ENCODE results near the gene GPBAR1. TPM values are rescaled to one million over a fixed set of nuclear protein-coding genes. Genes with fewer than 3 reads are reported as not detected.

GPBAR1 gene
- polyA plus RNA-seq, 1 donor, result 3.9 TPM

GRCh38 chr2:218223046-218223445, 37.8 kb upstream of the GPBAR1 start:
- Histone ChIP-seq H3K36me3 (ENCODE audit: control insufficient read depth, insufficient read depth, low read length) (peaks cover 36% of the 10 kb centered on the region), H3K9me3 (ENCODE audit: control insufficient read depth, low read depth, low read length) (no peaks in the 10 kb centered on the region), H3K27ac (ENCODE audit: low read length) (no peak overlapping the region), H3K4me3 (ENCODE audit: low read length) (no peak overlapping the region), H3K4me1 (ENCODE audit: control insufficient read depth, insufficient read depth, low read length) (peaks cover 24% of the 10 kb centered on the region), H3K27me3 (ENCODE audit: control insufficient read depth, insufficient read depth, low read length) (no peaks in the 10 kb centered on the region)
- DNase-seq, result peak in 1 of 2 donors; percentile 21
- WGBS (ENCODE audit: insufficient coverage, low lambda C conversion rate), result no CpG with 5 or more reads among the region's 5 CpGs

- Histone ChIP-seq H3K36me3 (ENCODE audit: control insufficient read depth, insufficient read depth, low read length) (peaks cover 43% of the 10 kb centered on the region), H3K27ac (ENCODE audit: low read length) (no peak overlapping the region), H3K4me3 (ENCODE audit: low read length) (no peak overlapping the region), H3K4me1 (ENCODE audit: control insufficient read depth, insufficient read depth, low read length) (peaks cover 16% of the 10 kb centered on the region), H3K9me3 (ENCODE audit: control insufficient read depth, low read depth, low read length) (no peaks in the 10 kb centered on the region), H3K27me3 (ENCODE audit: control insufficient read depth, insufficient read depth, low read length) (no peaks in the 10 kb centered on the region)
- no peak for DNase-seq
- WGBS (ENCODE audit: insufficient coverage, low lambda C conversion rate), result no CpG with 5 or more reads among the region's 1 CpG
Measured at GRCh38 chr2:218224186-218224585, 36.6 kb upstream of the GPBAR1 start.

- WGBS (ENCODE audit: insufficient coverage, low lambda C conversion rate), result no CpG with 5 or more reads among the region's 3 CpGs
- Histone ChIP-seq H3K4me1 (ENCODE audit: control insufficient read depth, insufficient read depth, low read length) (peaks cover 26% of the 10 kb centered on the region), H3K9me3 (ENCODE audit: control insufficient read depth, low read depth, low read length) (no peaks in the 10 kb centered on the region), H3K36me3 (ENCODE audit: control insufficient read depth, insufficient read depth, low read length) (peaks cover 58% of the 10 kb centered on the region), H3K27me3 (ENCODE audit: control insufficient read depth, insufficient read depth, low read length) (no peaks in the 10 kb centered on the region), H3K27ac (ENCODE audit: low read length) (no peak overlapping the region), H3K4me3 (ENCODE audit: low read length) (no peak overlapping the region)
- no peak for DNase-seq
Measured at GRCh38 chr2:218226903-218227302, 33.9 kb upstream of the GPBAR1 start.

- H3K27ac ChIP-seq (ENCODE audit: low read length), result peak overlapping the region; percentile 78
- WGBS (ENCODE audit: insufficient coverage, low lambda C conversion rate), result 53% methylated on average over 4 of the region's 6 CpGs
- peaks cover 23% of the 10 kb centered on the region for H3K4me1 ChIP-seq (ENCODE audit: control insufficient read depth, insufficient read depth, low read length)
- peaks cover 3% of the 10 kb centered on the region for H3K9me3 ChIP-seq (ENCODE audit: control insufficient read depth, low read depth, low read length)
- peak in 1 of 2 donors; percentile 41 for DNase-seq
- no peak overlapping the region for H3K4me3 ChIP-seq (ENCODE audit: low read length)
- H3K27me3 ChIP-seq (ENCODE audit: control insufficient read depth, insufficient read depth, low read length), result no peaks in the 10 kb centered on the region
- peaks cover 61% of the 10 kb centered on the region for H3K36me3 ChIP-seq (ENCODE audit: control insufficient read depth, insufficient read depth, low read length)
Measured at GRCh38 chr2:218228366-218229090, 32.3 kb upstream of the GPBAR1 start.

DNA sequence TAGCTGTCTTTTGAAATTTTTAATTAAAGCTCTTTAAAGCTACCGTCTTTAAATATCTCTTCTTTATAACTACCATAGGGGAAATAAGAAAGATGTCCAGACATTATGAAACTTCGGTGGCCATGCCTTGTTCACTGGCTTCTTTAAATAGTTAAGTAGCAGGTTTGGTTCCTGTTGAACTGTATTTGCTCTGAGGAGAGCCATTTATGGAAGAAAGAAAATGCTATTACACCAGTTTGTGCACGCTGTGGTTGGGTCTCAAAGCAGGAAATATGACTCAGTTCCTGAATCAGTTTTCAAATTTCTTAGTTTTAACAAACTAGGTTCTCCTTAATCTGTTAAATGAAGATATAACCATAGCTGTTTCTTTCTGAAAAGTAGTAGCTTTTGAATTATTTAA, 31.6 kb upstream of the GPBAR1 start:
- H3K4me1 ChIP-seq (ENCODE audit: control insufficient read depth, insufficient read depth, low read length), result peaks cover 23% of the 10 kb centered on the region
- H3K36me3 ChIP-seq (ENCODE audit: control insufficient read depth, insufficient read depth, low read length), result peaks cover 63% of the 10 kb centered on the region
- H3K4me3 ChIP-seq (ENCODE audit: low read length), result no peak overlapping the region
- 0% methylated on average over 1 of the region's 3 CpGs for WGBS (ENCODE audit: insufficient coverage, low lambda C conversion rate)
- H3K27me3 ChIP-seq (ENCODE audit: control insufficient read depth, insufficient read depth, low read length), result no peaks in the 10 kb centered on the region
- peak; percentile 18 to 23 for DNase-seq
- peak overlapping the region; percentile 78 for H3K27ac ChIP-seq (ENCODE audit: low read length)
- H3K9me3 ChIP-seq (ENCODE audit: control insufficient read depth, low read depth, low read length), result peaks cover 3% of the 10 kb centered on the region

DNA sequence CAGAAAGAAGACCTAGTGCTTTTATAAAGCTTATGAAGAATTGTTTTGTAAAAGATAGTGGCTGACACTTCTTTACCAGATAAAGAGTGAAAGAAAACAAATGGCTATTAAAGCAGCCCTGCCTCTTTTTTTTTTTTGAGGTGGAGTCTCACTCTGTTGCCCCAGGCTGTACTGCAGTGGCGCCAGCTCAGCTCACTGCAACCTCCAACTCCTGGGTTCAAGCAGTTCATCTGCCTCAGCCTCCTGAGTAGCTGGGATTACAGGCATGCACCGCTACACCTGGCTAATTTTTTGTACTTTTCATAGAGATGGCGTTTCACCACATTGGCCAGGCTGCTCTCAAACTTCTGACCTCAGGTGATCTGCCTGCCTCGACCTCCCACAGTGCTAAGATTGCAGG, 31.0 kb upstream of the GPBAR1 start:
- DNase-seq, result peak in 1 of 2 donors; percentile 54
- peaks cover 3% of the 10 kb centered on the region for H3K9me3 ChIP-seq (ENCODE audit: control insufficient read depth, low read depth, low read length)
- peaks cover 61% of the 10 kb centered on the region for H3K36me3 ChIP-seq (ENCODE audit: control insufficient read depth, insufficient read depth, low read length)
- peaks cover 23% of the 10 kb centered on the region for H3K4me1 ChIP-seq (ENCODE audit: control insufficient read depth, insufficient read depth, low read length)
- no peaks in the 10 kb centered on the region for H3K27me3 ChIP-seq (ENCODE audit: control insufficient read depth, insufficient read depth, low read length)
- H3K4me3 ChIP-seq (ENCODE audit: low read length), result no peak overlapping the region
- no CpG with 5 or more reads among the region's 4 CpGs for WGBS (ENCODE audit: insufficient coverage, low lambda C conversion rate)
- peak overlapping the region; percentile 78 for H3K27ac ChIP-seq (ENCODE audit: low read length)

- Histone ChIP-seq H3K4me1 (ENCODE audit: control insufficient read depth, insufficient read depth, low read length) (peaks cover 21% of the 10 kb centered on the region), H3K9me3 (ENCODE audit: control insufficient read depth, low read depth, low read length) (peaks cover 3% of the 10 kb centered on the region), H3K27ac (ENCODE audit: low read length) (peak overlapping the region; percentile 78), H3K27me3 (ENCODE audit: control insufficient read depth, insufficient read depth, low read length) (no peaks in the 10 kb centered on the region), H3K36me3 (ENCODE audit: control insufficient read depth, insufficient read depth, low read length) (peaks cover 62% of the 10 kb centered on the region), H3K4me3 (ENCODE audit: low read length) (no peak overlapping the region)
- 0% methylated on average over 1 of the region's 1 CpG for WGBS (ENCODE audit: insufficient coverage, low lambda C conversion rate)
- peak; percentile 89 to 95 for DNase-seq
Measured at GRCh38 chr2:218230882-218231281, 29.9 kb upstream of the GPBAR1 start.

DNA sequence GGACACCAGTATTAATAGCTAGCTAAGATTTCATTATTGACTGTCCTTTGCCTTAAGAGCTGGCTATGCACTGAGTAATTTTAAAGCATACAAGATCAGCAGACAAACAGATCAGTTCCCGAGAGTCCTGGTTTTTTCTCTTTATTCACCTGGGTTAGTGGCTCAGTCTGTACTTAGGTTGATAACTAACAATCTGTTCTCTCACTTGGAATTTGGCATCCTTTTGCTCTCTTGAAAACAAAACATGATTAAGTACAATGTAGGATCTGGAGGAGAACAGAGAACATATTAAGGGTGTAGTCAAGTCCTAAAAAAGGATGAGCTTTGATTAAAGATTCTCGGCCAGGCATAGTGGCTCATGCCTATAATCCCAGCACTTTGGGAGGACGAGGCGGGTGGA, 27.3 kb upstream of the GPBAR1 start:
- peaks cover 3% of the 10 kb centered on the region for H3K9me3 ChIP-seq (ENCODE audit: control insufficient read depth, low read depth, low read length)
- peaks cover 72% of the 10 kb centered on the region for H3K36me3 ChIP-seq (ENCODE audit: control insufficient read depth, insufficient read depth, low read length)
- H3K4me1 ChIP-seq (ENCODE audit: control insufficient read depth, insufficient read depth, low read length), result peaks cover 21% of the 10 kb centered on the region
- WGBS (ENCODE audit: insufficient coverage, low lambda C conversion rate), result 71% methylated on average over 1 of the region's 4 CpGs
- DNase-seq, result no peak
- no peak overlapping the region for H3K4me3 ChIP-seq (ENCODE audit: low read length)
- H3K27me3 ChIP-seq (ENCODE audit: control insufficient read depth, insufficient read depth, low read length), result no peaks in the 10 kb centered on the region
- H3K27ac ChIP-seq (ENCODE audit: low read length), result no peak overlapping the region

GRCh38 chr2:218234521-218234920, 26.3 kb upstream of the GPBAR1 start:
- no peak overlapping the region for H3K4me3 ChIP-seq (ENCODE audit: low read length)
- peaks cover 20% of the 10 kb centered on the region for H3K4me1 ChIP-seq (ENCODE audit: control insufficient read depth, insufficient read depth, low read length)
- WGBS (ENCODE audit: insufficient coverage, low lambda C conversion rate), result no CpG with 5 or more reads among the region's 3 CpGs
- H3K9me3 ChIP-seq (ENCODE audit: control insufficient read depth, low read depth, low read length), result peaks cover 3% of the 10 kb centered on the region
- no peak overlapping the region for H3K27ac ChIP-seq (ENCODE audit: low read length)
- no peak for DNase-seq
- no peaks in the 10 kb centered on the region for H3K27me3 ChIP-seq (ENCODE audit: control insufficient read depth, insufficient read depth, low read length)
- peaks cover 78% of the 10 kb centered on the region for H3K36me3 ChIP-seq (ENCODE audit: control insufficient read depth, insufficient read depth, low read length)

DNA sequence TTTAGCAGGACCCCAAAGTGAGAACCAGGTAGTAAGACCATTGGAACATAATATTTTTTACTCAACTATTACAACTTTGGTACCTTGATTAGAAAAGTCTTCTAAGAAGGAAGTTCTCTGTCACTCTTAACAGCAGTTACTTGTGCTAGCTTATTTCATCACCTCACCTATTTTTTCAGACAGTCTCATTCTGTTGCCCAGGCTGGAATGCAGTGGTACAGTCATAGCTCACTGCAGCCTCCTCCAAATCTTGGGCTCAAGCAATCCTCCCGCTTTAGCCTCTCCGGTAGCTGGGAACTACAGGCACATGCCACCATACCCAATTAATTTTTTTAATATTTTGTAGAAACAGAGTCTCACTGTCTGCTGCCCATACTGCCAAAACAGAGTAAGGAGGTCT, 25.8 kb upstream of the GPBAR1 start:
- H3K4me3 ChIP-seq (ENCODE audit: low read length), result no peak overlapping the region
- H3K4me1 ChIP-seq (ENCODE audit: control insufficient read depth, insufficient read depth, low read length), result peaks cover 16% of the 10 kb centered on the region
- H3K9me3 ChIP-seq (ENCODE audit: control insufficient read depth, low read depth, low read length), result peaks cover 3% of the 10 kb centered on the region
- H3K27ac ChIP-seq (ENCODE audit: low read length), result no peak overlapping the region
- DNase-seq, result no peak
- peaks cover 81% of the 10 kb centered on the region for H3K36me3 ChIP-seq (ENCODE audit: control insufficient read depth, insufficient read depth, low read length)
- no CpG with 5 or more reads among the region's 2 CpGs for WGBS (ENCODE audit: insufficient coverage, low lambda C conversion rate)
- H3K27me3 ChIP-seq (ENCODE audit: control insufficient read depth, insufficient read depth, low read length), result no peaks in the 10 kb centered on the region

GRCh38 chr2:218236829-218237228, 24.0 kb upstream of the GPBAR1 start:
- H3K4me1 ChIP-seq (ENCODE audit: control insufficient read depth, insufficient read depth, low read length), result peaks cover under 1% of the 10 kb centered on the region
- WGBS (ENCODE audit: insufficient coverage, low lambda C conversion rate), result 100% methylated on average over 2 of the region's 4 CpGs
- H3K27me3 ChIP-seq (ENCODE audit: control insufficient read depth, insufficient read depth, low read length), result no peaks in the 10 kb centered on the region
- no peak overlapping the region for H3K27ac ChIP-seq (ENCODE audit: low read length)
- H3K9me3 ChIP-seq (ENCODE audit: control insufficient read depth, low read depth, low read length), result peaks cover 3% of the 10 kb centered on the region
- H3K4me3 ChIP-seq (ENCODE audit: low read length), result no peak overlapping the region
- DNase-seq, result no peak
- peaks cover 83% of the 10 kb centered on the region for H3K36me3 ChIP-seq (ENCODE audit: control insufficient read depth, insufficient read depth, low read length)
